GM12878 (cell line): Measurements from ENCODE around the gene SCAANT1.

Experiments used
- CTCF ChIP-seq, 3 experiments: IDR thresholded peaks in 2 of 3; conservative IDR thresholded peaks in 1 of 3; 2 replicates each; pipeline ENCODE4 v1.5.1; 2011; ENCODE audit warnings: low read depth in 3 of 3, low read length in 3 of 3, mild to moderate bottlenecking in 3 of 3, control low read depth in 2 of 3, moderate library complexity in 2 of 3, inconsistent platforms in 1 of 3, mixed read lengths in 1 of 3; ENCODE audit not compliant: control insufficient read depth in 2 of 3, insufficient read depth in 1 of 3; ENCODE audit errors: extremely low read depth in 1 of 3
- FOS ChIP-seq: IDR thresholded peaks from 3 replicates; pipeline ENCODE4 v1.6.1; 2011; ENCODE audit warnings: borderline replicate concordance; ENCODE audit not compliant: insufficient read length; ENCODE audit errors: extremely low read depth
- POLR2AphosphoS5 ChIP-seq: IDR thresholded peaks from 2 replicates; pipeline ENCODE4 v1.6.1; 2011; ENCODE audit warnings: mild to moderate bottlenecking, low read length, inconsistent platforms

- no peak for TF ChIP-seq FOS
- TF ChIP-seq POLR2AphosphoS5 = no peak
- no peak for TF ChIP-seq CTCF (IDR thresholded peaks at IDR 0.05 in 2 of 3, conservative IDR thresholded peaks at IDR 0.05 in 1 of 3; ENCODE audit: control insufficient read depth in 2 of 3, extremely low read depth in 1 of 3, insufficient read depth in 1 of 3, low read depth in 3 of 3, low read length in 3 of 3)
Measured at GRCh38 chr3:63900459-63900858, 11.7 kb downstream of the SCAANT1 start.
